ENCODE measurements around the gene GRB2. TPM values are rescaled to one million over a fixed set of nuclear protein-coding genes. Genes with fewer than 3 reads are reported as not detected.

GRB2 gene
- total and polyA plus RNA-seq, 2 experiments from 2014 or later, result 82.7 to 101 TPM

DNA sequence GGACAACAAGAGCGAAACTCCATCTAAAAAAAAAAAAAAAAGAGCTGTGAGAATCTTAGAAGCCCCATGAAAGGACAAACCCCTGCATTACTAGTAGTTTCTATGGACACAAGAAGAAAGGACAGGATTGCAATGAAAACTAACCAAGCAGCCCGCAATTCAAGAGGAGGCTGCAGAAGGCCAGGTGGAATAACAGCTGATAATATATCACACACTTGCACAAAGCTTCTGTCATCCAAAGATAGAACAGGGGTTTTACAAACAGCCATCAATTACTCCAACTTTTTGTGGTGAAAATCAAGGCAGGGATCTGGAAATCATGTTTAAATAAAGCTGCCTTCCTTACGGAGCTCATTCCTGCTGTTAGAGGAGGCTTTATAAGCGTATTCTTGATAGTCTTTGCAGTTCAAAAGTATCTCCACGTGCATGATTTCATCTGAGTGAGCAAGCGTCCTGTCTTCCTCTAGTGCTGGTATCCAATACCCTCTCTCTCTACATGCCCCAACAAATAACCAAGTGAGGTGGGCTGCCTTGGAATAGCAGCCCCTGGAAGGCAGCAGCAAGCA lies 27.8 kb upstream of the GRB2 start:
- Histone ChIP-seq H3K4me3 (no peak overlapping the region), H4K20me1 (ENCODE audit: insufficient read depth, poor library complexity, severe bottlenecking) (no peaks in the 10 kb centered on the region), H3K79me2 (no peaks in the 10 kb centered on the region), H3K36me3 (replicated peaks; ENCODE audit: insufficient read depth, low read depth) (no peaks in the 10 kb centered on the region), H3K27me3 (no peaks in the 10 kb centered on the region), H2AFZ (no peak overlapping the region), H3K27ac (no peak overlapping the region), H3K9me3 (ENCODE audit: low read depth) (no peaks in the 10 kb centered on the region), H3K4me1 (ENCODE audit: insufficient read depth) (peaks cover 15% of the 10 kb centered on the region), H3K4me2 (no peak overlapping the region), H3K9me2 (replicated peaks; ENCODE audit: insufficient read depth) (no peaks in the 10 kb centered on the region)
- DNase-seq (ENCODE audit: low spot score), result no peak
- TF ChIP-seq EZH2phosphoT487 (IDR thresholded peaks at IDR 0.05; ENCODE audit: low read depth, severe bottlenecking, unreplicated experiment) (no peak), EZH2 (IDR thresholded peaks at IDR 0.05; ENCODE audit: borderline replicate concordance) (no peak)
- TF ChIP-seq, protein P1, sequence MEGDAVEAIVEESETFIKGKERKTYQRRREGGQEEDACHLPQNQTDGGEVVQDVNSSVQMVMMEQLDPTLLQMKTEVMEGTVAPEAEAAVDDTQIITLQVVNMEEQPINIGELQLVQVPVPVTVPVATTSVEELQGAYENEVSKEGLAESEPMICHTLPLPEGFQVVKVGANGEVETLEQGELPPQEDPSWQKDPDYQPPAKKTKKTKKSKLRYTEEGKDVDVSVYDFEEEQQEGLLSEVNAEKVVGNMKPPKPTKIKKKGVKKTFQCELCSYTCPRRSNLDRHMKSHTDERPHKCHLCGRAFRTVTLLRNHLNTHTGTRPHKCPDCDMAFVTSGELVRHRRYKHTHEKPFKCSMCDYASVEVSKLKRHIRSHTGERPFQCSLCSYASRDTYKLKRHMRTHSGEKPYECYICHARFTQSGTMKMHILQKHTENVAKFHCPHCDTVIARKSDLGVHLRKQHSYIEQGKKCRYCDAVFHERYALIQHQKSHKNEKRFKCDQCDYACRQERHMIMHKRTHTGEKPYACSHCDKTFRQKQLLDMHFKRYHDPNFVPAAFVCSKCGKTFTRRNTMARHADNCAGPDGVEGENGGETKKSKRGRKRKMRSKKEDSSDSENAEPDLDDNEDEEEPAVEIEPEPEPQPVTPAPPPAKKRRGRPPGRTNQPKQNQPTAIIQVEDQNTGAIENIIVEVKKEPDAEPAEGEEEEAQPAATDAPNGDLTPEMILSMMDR (IDR thresholded peaks at IDR 0.05; ENCODE audit: poor library complexity), result no peak
- 74% methylated on average over 6 of the region's 6 CpGs for WGBS (ENCODE audit: low lambda C conversion rate, missing lambda C conversion rate)

DNA sequence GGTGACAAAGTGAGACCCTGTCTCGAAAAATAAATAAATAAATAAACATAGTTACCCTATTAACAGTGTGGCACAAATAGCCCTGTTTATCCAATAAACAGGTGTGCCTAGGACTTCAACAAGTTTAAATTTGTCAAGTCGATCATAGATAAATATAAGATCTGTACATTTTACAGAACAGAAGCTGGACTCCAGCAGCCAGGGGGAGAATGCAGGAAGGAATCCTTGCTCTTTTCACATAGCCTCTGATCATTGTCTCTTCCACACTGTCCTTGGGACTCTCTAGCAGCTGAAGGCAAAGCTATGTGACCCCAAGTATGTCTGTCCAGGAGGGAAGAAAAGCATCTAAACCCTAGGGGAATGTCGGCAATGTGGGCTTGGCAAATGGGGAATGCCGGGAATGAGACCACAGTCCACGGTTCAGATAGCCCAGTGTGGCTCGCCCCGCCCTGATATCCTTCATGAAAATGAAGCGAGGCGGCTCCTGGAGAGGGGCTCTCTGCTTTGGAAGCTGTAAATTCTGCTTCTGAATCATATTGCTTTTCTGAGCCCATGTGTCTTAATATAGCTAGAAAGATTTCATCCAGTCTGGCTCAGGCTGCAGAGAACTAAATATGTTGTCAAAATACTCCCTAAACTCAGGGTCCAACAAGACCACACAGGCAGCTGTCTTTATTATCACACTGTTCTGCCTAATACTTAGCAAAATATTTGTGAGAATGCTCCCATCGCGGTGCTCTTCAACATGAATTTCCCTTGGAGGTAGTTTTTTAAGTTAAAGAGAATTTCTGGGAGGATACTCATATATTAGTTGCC lies 24.9 kb upstream of the GRB2 start:
- no peaks in the 10 kb centered on the region for H3K79me2 ChIP-seq
- H3K27ac ChIP-seq, result peak overlapping the region; percentile 89
- no peak overlapping the region for H2AFZ ChIP-seq
- peaks cover 15% of the 10 kb centered on the region for H3K4me1 ChIP-seq (ENCODE audit: insufficient read depth)
- H3K9me3 ChIP-seq (ENCODE audit: low read depth), result no peaks in the 10 kb centered on the region
- no peak for TF ChIP-seq EZH2phosphoT487 (IDR thresholded peaks at IDR 0.05; ENCODE audit: low read depth, severe bottlenecking, unreplicated experiment)
- TF ChIP-seq, protein P1 (IDR thresholded peaks at IDR 0.05; ENCODE audit: poor library complexity), result no peak
- TF ChIP-seq EZH2 (IDR thresholded peaks at IDR 0.05; ENCODE audit: borderline replicate concordance), result no peak
- no peak overlapping the region for H3K4me3 ChIP-seq
- no peaks in the 10 kb centered on the region for H3K9me2 ChIP-seq (replicated peaks; ENCODE audit: insufficient read depth)
- peak; percentile 66 for DNase-seq (ENCODE audit: low spot score)
- H3K4me2 ChIP-seq, result peak overlapping the region; percentile 36
- H3K36me3 ChIP-seq (replicated peaks; ENCODE audit: insufficient read depth, low read depth), result no peaks in the 10 kb centered on the region
- 35% methylated on average over 11 of the region's 11 CpGs for WGBS (ENCODE audit: low lambda C conversion rate, missing lambda C conversion rate)
- H4K20me1 ChIP-seq (ENCODE audit: insufficient read depth, poor library complexity, severe bottlenecking), result no peaks in the 10 kb centered on the region
- H3K27me3 ChIP-seq, result no peaks in the 10 kb centered on the region

DNA sequence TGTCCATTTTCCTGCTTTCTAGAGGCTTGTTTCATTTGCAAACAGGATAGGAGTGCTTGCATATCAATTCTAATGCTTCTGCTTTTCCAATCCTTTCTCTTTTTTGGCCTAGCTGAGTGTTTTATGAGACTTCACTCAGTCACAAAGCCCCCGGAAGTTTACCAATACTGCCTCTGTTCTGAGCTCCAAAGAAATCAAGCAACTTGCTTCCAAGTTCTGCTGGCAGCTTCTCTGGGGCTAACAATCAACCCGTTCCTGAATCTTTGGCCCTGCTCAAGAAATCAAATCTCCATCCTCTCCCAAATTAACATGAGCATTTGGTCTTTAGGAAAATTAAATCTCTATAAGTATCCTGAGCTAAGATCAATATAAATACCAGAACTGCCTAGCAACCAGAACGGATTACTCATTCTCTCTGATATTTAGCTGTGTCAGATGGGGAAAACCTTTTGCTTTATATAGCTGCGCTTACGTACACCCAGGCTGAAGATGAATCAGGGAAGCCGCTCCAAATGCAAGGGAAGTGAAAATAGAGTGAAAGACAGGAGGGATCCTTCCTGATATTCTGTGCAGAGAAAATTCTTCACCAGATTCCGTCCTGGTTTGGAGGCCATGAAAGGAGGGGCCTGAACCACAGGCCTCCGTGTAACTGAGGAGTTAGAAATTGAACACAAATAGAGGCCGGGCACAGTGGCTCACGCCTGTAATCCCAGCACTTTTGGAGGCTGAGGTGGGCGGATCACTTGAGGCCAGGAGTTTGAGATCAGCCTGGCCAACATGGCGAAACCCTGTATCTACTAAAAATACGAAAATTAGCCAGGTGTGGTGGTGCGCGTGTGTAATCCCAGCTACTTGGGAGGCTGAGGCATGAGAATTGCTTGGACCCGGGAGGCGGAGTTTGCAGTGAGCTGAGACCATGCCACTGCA lies 23.3 kb upstream of the GRB2 start:
- 72% methylated on average over 17 of the region's 17 CpGs for WGBS (ENCODE audit: low lambda C conversion rate, missing lambda C conversion rate)
- no peaks in the 10 kb centered on the region for H3K9me2 ChIP-seq (replicated peaks; ENCODE audit: insufficient read depth)
- no peaks in the 10 kb centered on the region for H3K27me3 ChIP-seq
- H3K27ac ChIP-seq, result peak overlapping the region; percentile 89
- no peaks in the 10 kb centered on the region for H4K20me1 ChIP-seq (ENCODE audit: insufficient read depth, poor library complexity, severe bottlenecking)
- no peaks in the 10 kb centered on the region for H3K36me3 ChIP-seq (replicated peaks; ENCODE audit: insufficient read depth, low read depth)
- H2AFZ ChIP-seq, result peak overlapping the region; percentile 1
- H3K79me2 ChIP-seq, result no peaks in the 10 kb centered on the region
- no peak for TF ChIP-seq EZH2 (IDR thresholded peaks at IDR 0.05; ENCODE audit: borderline replicate concordance)
- TF ChIP-seq, protein P1 (IDR thresholded peaks at IDR 0.05; ENCODE audit: poor library complexity), result no peak
- no peak overlapping the region for H3K4me2 ChIP-seq
- H3K4me1 ChIP-seq (ENCODE audit: insufficient read depth), result peaks cover 15% of the 10 kb centered on the region
- peak; percentile 66 for DNase-seq (ENCODE audit: low spot score)
- H3K9me3 ChIP-seq (ENCODE audit: low read depth), result no peaks in the 10 kb centered on the region
- no peak overlapping the region for H3K4me3 ChIP-seq
